ENCODE data around the gene TRAF3IP3. TPM values are rescaled to one million over a fixed set of nuclear protein-coding genes. Genes with fewer than 3 reads are reported as not detected.
A peak's percentile ranks its signal among the peaks of the same experiment; 100 is the strongest.

The TRAF3IP3 gene
- total and polyA plus RNA-seq, 2 donors from 2014 or later, result 3.6 to 16.4 TPM

GRCh38 chr1:209778102-209778501 is 22.2 kb downstream of the TRAF3IP3 start:
- FAIRE-seq, result no peak
- Histone ChIP-seq H3K27ac (ENCODE audit: low read depth in 2 of 2, low read length in 2 of 2) (no peak overlapping the region), H3K9ac (ENCODE audit: low read length in 3 of 3) (no peak overlapping the region), H3K4me1 (ENCODE audit: control insufficient read depth in 2 of 3, insufficient read depth in 2 of 3, low read depth in 1 of 3, low read length in 3 of 3) (peaks cover 0 to 13% (median 7%) of the 10 kb centered on the region in 3 donors), H3K36me3 (ENCODE audit: control insufficient read depth in 2 of 3, insufficient read depth in 3 of 3, low read length in 3 of 3) (no peaks in the 10 kb centered on the region), H3K27me3 (ENCODE audit: control insufficient read depth, insufficient read depth, low read length) (no peaks in the 10 kb centered on the region), H3K4me3 (ENCODE audit: low read length in 3 of 3) (no peak overlapping the region), H3K9me3 (ENCODE audit: control insufficient read depth in 2 of 3, insufficient read depth in 1 of 3, low read length in 3 of 3) (no peaks in the 10 kb centered on the region)
- no peak for TF ChIP-seq CTCF (IDR thresholded peaks at IDR 0.05; ENCODE audit: borderline replicate concordance, extremely low read depth, insufficient read depth)
- intact Hi-C loops (cut with DNase I), result no loop called here
- DNase-seq, result no peak

- FAIRE-seq, result no peak
- H3K9me3 ChIP-seq (ENCODE audit: control insufficient read depth in 2 of 3, insufficient read depth in 1 of 3, low read length in 3 of 3), result no peaks in the 10 kb centered on the region
- H3K4me1 ChIP-seq (ENCODE audit: control insufficient read depth in 2 of 3, insufficient read depth in 2 of 3, low read depth in 1 of 3, low read length in 3 of 3), result peaks cover 0 to 19% (median 17%) of the 10 kb centered on the region in 3 donors
- H3K27me3 ChIP-seq (ENCODE audit: control insufficient read depth, insufficient read depth, low read length), result no peaks in the 10 kb centered on the region
- no peaks in the 10 kb centered on the region for H3K36me3 ChIP-seq (ENCODE audit: control insufficient read depth in 2 of 3, insufficient read depth in 3 of 3, low read length in 3 of 3)
- no peak overlapping the region for H3K9ac ChIP-seq (ENCODE audit: low read length in 3 of 3)
- no peak for DNase-seq
- intact Hi-C loops (cut with DNase I), result no loop called here
- H3K27ac ChIP-seq (ENCODE audit: low read depth in 2 of 2, low read length in 2 of 2), result no peak overlapping the region
- no peak for TF ChIP-seq CTCF (IDR thresholded peaks at IDR 0.05; ENCODE audit: borderline replicate concordance, extremely low read depth, insufficient read depth)
- no peak overlapping the region for H3K4me3 ChIP-seq (ENCODE audit: low read length in 3 of 3)
Observed at GRCh38 chr1:209780268-209780667, 24.4 kb downstream of the TRAF3IP3 start.

DNA sequence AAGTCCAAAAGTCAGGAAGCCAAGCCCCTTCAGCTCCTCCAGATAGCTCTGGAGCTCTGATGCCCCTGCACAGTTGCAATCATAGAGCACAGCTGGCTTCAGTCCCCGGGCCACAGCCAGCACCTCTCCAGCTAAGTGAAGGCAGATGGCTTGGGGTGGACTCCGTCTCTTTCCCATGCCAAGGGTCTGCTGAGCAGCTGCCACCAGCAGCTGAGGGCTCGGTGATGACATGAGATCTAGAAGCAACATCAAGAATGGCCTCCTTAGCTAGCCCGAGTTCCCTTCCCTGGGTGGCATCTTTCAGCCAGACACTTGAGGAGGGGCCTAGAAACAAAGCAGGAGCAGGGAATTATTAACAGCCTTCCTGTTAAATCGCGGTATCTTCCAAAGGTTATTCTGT is 27.5 kb downstream of the TRAF3IP3 start:
- peak overlapping the region in 1 of 3 donors; percentile 91 for H3K9ac ChIP-seq (ENCODE audit: low read length in 3 of 3)
- intact Hi-C loops (cut with DNase I), result no loop called here
- peaks cover 0 to 29% (median 26%) of the 10 kb centered on the region in 3 donors for H3K4me1 ChIP-seq (ENCODE audit: control insufficient read depth in 2 of 3, insufficient read depth in 2 of 3, low read depth in 1 of 3, low read length in 3 of 3)
- H3K9me3 ChIP-seq (ENCODE audit: control insufficient read depth in 2 of 3, insufficient read depth in 1 of 3, low read length in 3 of 3), result no peaks in the 10 kb centered on the region
- peak overlapping the region; percentile 70 to 90 (median 90) for H3K4me3 ChIP-seq (ENCODE audit: low read length in 3 of 3)
- no peaks in the 10 kb centered on the region for H3K36me3 ChIP-seq (ENCODE audit: control insufficient read depth in 2 of 3, insufficient read depth in 3 of 3, low read length in 3 of 3)
- FAIRE-seq (no peak), DNase-seq (peak in 3 of 5 donors; percentile 17 to 61 (median 37))
- no peak for TF ChIP-seq CTCF (IDR thresholded peaks at IDR 0.05; ENCODE audit: borderline replicate concordance, extremely low read depth, insufficient read depth)
- no peaks in the 10 kb centered on the region for H3K27me3 ChIP-seq (ENCODE audit: control insufficient read depth, insufficient read depth, low read length)
- no peak overlapping the region for H3K27ac ChIP-seq (ENCODE audit: low read depth in 2 of 2, low read length in 2 of 2)
